Ascending aorta (tissue), 2 donors: ENCODE data around the gene ISG15. TPM values are rescaled to one million over a fixed set of nuclear protein-coding genes. Genes with fewer than 3 reads are reported as not detected.

Source experiments
- DNase-seq, 2 donors: peaks; one replicate each; pipeline ENCODE4 v3.0.0-alpha.2; 2019; ENCODE audit warnings: low spot score in 2 of 2
- H3K27ac ChIP-seq, 2 donors: fragments of 200-600 bp; sonication (generic); one replicate each; pipeline ENCODE4 v1.5.1; 2016 to 2017; ENCODE audit warnings: mild to moderate bottlenecking in 1 of 2
- H3K27me3 ChIP-seq: fragments of 200-600 bp; sonication (generic); one replicate; pipeline ENCODE4 v1.5.1; 2017
- H3K36me3 ChIP-seq, 2 donors: fragments of 200-600 bp; sonication (generic); one replicate each; pipeline ENCODE4 v1.5.1; 2016
- H3K4me1 ChIP-seq, 2 donors: fragments of 200-600 bp; sonication (generic); one replicate each; pipeline ENCODE4 v1.5.1; 2016 to 2017; ENCODE audit warnings: mild to moderate bottlenecking in 1 of 2
- H3K4me3 ChIP-seq, 2 donors: fragments of 200-600 bp; sonication (generic); one replicate each; pipeline ENCODE4 v1.5.1; 2016 to 2017; ENCODE audit warnings: mild to moderate bottlenecking in 1 of 2
- H3K9me3 ChIP-seq, 2 donors: fragments of 200-600 bp; sonication (generic); one replicate each; pipeline ENCODE4 v1.5.1; 2016
- intact Hi-C: fragments of 100-400 bp; cut with DNase I; formaldehyde crosslinking; loops from one replicate; pipeline ENCODE4 v1.15.1; 2023
- total RNA-seq: library from RNA; depleted of rRNA; stranded (reverse); fragments of >200 nt; gene quantifications from one replicate; pipeline ENCODE4 v1.1.0, GENCODE V29; 2016
- TF ChIP-seq, protein P1 (sequence below), 3 experiments: fragments of 200-600 bp in 2 of 3; fragments of 450-650 bp in 1 of 3; sonication (generic) in 2 of 3; IDR thresholded peaks; one replicate each; pipeline ENCODE4 v1.5.1; 2016 to 2019; ENCODE audit warnings: antibody characterized with exemption in 3 of 3, mild to moderate bottlenecking in 1 of 3, moderate library complexity in 1 of 3

The ISG15 gene
- total RNA-seq, 1 donor from 2014 or later, result 125 TPM

DNA sequence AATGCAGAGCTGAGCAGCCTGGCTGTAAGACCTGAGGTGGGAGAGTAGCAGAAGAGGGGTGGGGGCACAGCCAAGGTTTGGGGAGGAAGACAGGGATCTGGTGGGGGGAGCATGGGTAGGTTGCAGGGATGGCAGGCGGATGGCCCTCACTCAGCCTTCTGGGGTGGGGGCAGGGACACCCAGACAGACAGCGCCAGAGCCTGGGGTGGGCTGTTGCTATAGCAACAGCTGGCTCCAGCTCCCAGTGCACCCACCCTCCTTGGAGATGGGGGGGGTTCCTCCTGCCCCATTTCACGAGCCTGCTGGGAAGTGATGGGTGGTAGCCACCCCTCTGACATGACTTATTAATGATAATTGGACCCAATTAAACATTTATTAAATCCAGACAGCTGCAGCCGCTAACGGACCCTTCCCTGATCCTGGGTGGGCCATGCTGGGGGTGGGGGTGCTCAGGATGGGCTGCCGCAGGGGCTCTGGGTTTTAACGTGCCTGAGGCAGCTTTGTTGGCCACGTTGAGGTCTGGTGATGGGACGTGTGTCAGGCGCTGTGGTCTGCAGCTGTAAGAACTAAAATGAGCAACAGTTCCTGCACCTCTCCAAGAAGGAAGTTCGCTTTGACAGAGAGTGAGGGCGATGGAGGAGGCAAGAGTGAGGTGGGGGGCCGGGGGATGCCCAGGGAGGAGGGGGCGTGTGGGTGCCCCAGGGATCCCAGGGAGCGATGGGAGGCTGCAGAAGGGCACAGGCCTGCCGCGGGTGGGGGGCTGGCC is 26.0 kb downstream of the ISG15 start:
- TF ChIP-seq, protein P1, sequence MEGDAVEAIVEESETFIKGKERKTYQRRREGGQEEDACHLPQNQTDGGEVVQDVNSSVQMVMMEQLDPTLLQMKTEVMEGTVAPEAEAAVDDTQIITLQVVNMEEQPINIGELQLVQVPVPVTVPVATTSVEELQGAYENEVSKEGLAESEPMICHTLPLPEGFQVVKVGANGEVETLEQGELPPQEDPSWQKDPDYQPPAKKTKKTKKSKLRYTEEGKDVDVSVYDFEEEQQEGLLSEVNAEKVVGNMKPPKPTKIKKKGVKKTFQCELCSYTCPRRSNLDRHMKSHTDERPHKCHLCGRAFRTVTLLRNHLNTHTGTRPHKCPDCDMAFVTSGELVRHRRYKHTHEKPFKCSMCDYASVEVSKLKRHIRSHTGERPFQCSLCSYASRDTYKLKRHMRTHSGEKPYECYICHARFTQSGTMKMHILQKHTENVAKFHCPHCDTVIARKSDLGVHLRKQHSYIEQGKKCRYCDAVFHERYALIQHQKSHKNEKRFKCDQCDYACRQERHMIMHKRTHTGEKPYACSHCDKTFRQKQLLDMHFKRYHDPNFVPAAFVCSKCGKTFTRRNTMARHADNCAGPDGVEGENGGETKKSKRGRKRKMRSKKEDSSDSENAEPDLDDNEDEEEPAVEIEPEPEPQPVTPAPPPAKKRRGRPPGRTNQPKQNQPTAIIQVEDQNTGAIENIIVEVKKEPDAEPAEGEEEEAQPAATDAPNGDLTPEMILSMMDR (IDR thresholded peaks at IDR 0.05), result no peak
- intact Hi-C loops, result no loop called here
- no peak overlapping the region for H3K4me3 ChIP-seq
- peaks cover 8 to 10% of the 10 kb centered on the region in 2 donors for H3K4me1 ChIP-seq
- no peaks in the 10 kb centered on the region for H3K9me3 ChIP-seq
- H3K36me3 ChIP-seq, result peaks cover 0 to 3% of the 10 kb centered on the region in 2 donors
- H3K27me3 ChIP-seq, result no peaks in the 10 kb centered on the region
- H3K27ac ChIP-seq, result no peak overlapping the region
- no peak for DNase-seq

DNA sequence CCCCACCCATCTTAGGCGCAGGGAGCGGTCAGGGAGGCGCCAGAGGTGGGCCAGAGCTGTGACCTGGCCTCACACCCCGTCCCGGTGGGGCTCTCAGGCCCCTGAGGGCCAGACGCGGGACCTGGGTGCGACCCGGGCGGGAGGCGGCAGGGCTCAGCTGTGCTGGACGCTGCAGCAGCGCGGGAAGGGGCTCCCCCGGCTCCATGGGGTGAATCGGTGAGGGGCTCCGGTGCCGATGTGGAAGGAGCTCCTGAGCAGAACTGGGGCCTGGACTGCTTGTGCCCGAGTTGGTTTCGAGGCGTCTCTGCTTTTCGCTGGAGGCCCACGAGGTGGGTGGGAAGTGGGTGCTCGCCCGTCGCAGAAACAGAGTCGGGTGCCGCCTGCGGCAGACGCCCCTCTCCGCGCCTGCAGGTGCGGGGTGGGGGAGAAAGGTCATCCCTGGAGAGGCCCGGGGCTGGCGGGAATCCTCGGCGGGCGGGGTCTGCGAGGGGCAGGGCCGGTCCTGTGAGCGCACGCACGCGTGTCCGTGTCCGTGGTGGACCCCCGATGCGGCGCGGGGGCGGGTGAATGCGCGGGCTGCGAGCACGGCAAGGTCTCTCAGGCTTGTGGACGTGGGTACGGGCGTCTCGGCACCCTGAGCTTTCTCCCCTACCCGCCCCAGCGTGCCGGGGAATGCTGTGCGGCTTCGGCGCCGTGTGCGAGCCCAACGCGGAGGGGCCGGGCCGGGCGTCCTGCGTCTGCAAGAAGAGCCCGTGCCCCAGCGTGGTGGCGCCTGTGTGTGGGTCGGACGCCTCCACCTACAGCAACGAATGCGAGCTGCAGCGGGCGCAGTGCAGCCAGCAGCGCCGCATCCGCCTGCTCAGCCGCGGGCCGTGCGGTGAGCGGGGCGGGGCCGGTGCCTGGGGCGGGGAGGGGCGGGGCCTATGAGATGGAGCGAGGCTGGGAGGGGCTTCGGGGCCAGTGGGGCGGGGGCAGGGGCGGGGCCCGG is 27.0 kb downstream of the ISG15 start:
- no peak overlapping the region for H3K27ac ChIP-seq
- peak in 1 of 2 donors; percentile 76 for DNase-seq
- H3K4me1 ChIP-seq, result peaks cover 8 to 10% of the 10 kb centered on the region in 2 donors

DNA sequence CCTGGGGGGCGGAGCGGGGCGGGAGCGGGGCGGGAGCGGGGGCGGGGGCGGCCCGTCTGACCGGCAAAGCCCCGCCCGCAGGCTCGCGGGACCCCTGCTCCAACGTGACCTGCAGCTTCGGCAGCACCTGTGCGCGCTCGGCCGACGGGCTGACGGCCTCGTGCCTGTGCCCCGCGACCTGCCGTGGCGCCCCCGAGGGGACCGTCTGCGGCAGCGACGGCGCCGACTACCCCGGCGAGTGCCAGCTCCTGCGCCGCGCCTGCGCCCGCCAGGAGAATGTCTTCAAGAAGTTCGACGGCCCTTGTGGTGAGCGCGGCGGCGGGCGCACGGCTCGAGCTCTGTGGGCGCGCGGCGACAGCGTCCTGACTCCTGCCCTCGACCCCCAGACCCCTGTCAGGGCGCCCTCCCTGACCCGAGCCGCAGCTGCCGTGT is 27.8 kb downstream of the ISG15 start:
- Histone ChIP-seq H3K9me3 (no peaks in the 10 kb centered on the region), H3K27ac (no peak overlapping the region), H3K4me3 (peak overlapping the region in 1 of 2 donors; percentile 23), H3K4me1 (peaks cover 8 to 10% of the 10 kb centered on the region in 2 donors), H3K27me3 (no peaks in the 10 kb centered on the region), H3K36me3 (peaks cover 10 to 11% of the 10 kb centered on the region in 2 donors)
- intact Hi-C loops, result no loop called here
- no peak for DNase-seq
- TF ChIP-seq, protein P1 (IDR thresholded peaks at IDR 0.05), result no peak

More for the DNA sequence above, 27.0 kb downstream of the ISG15 start:
- no peaks in the 10 kb centered on the region for H3K27me3 ChIP-seq
- H3K36me3 ChIP-seq, result peaks cover 3 to 5% of the 10 kb centered on the region in 2 donors
- H3K9me3 ChIP-seq, result no peaks in the 10 kb centered on the region
- intact Hi-C loops, result loop anchor here (1.0 kb wide), 1 partner anchor 21 kb away; no protein-coding TSS in a partner anchor
- TF ChIP-seq, protein P1 (IDR thresholded peaks at IDR 0.05), result peak in 1 of 3 experiments; percentile 27
- H3K4me3 ChIP-seq, result peak overlapping the region; percentile 46 to 74

DNA sequence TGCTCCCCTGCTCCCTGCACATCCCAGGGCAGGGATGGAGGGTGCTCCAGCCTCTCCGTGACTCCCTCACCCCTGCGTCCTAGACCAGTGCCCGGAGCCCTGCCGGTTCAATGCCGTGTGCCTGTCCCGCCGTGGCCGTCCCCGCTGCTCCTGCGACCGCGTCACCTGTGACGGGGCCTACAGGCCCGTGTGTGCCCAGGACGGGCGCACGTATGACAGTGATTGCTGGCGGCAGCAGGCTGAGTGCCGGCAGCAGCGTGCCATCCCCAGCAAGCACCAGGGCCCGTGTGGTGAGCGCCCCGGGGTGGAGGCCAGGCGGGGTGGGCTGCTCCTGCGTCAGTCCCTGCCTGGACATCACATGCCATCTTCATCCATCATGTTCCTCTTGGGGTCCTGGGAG is 28.6 kb downstream of the ISG15 start:
- H3K27me3 ChIP-seq, result no peaks in the 10 kb centered on the region
- no peak overlapping the region for H3K4me3 ChIP-seq
- H3K9me3 ChIP-seq, result no peaks in the 10 kb centered on the region
- TF ChIP-seq, protein P1 (IDR thresholded peaks at IDR 0.05), result no peak
- peaks cover 15 to 18% of the 10 kb centered on the region in 2 donors for H3K36me3 ChIP-seq
- peaks cover 8 to 10% of the 10 kb centered on the region in 2 donors for H3K4me1 ChIP-seq
- intact Hi-C loops, result no loop called here
- DNase-seq, result no peak
- no peak overlapping the region for H3K27ac ChIP-seq

DNA sequence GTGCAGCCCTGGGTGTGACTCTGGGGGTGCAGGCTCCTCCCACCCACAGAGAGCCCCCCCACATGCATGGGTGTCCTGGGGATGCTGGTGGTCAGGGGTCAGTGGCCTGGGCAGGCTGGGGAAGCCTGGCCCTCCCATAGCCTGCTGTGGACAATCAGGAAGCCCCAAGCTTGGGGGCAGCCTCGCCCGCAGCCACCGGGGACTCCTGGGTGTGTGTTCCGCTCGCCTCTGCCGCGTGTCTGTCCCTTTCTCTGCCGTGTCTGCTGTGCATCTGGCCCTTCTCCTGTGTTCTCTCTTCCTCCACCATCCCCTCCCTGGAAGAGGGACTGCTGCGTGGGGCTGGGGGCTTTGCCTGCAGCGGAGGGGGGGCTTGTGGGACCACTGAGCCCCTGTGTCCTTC is 29.5 kb downstream of the ISG15 start:
- intact Hi-C loops, result no loop called here
- TF ChIP-seq, protein P1 (IDR thresholded peaks at IDR 0.05), result no peak
- H3K27ac ChIP-seq, result no peak overlapping the region
- H3K9me3 ChIP-seq, result no peaks in the 10 kb centered on the region
- no peak overlapping the region for H3K4me3 ChIP-seq
- no peak for DNase-seq
- no peaks in the 10 kb centered on the region for H3K27me3 ChIP-seq
- H3K4me1 ChIP-seq, result peaks cover 8 to 10% of the 10 kb centered on the region in 2 donors
- peaks cover 15 to 18% of the 10 kb centered on the region in 2 donors for H3K36me3 ChIP-seq
